K562 (cell line): ENCODE measurements around the gene COMMD4. TPM values are rescaled to one million over a fixed set of nuclear protein-coding genes. Genes with fewer than 3 reads are reported as not detected.
A peak's percentile ranks its signal among the peaks of the same experiment; 100 is the strongest.

ENCODE experiments used
- ATF6 ChIP-seq: sonication (generic); formaldehyde crosslinking; IDR thresholded peaks from 2 replicates; pipeline ENCODE4 v1.4.0; 2020; ENCODE audit warnings: mild to moderate bottlenecking, missing genetic modification reagents
- BRCA1 ChIP-seq, 2 experiments: fragments of 450-650 bp in 1 of 2; sonication (generic) in 1 of 2; formaldehyde crosslinking in 1 of 2; IDR thresholded peaks; 2 replicates each; pipeline versions ENCODE4 v1.5.0 to v1.6.1; 2017 to 2020; ENCODE audit warnings: mild to moderate bottlenecking in 1 of 2, missing genetic modification reagents in 1 of 2
- CBX8 ChIP-seq: fragments of 200-600 bp; sonication (generic); IDR thresholded peaks from 2 replicates; pipeline ENCODE4 v1.6.1; 2012; ENCODE audit warnings: borderline replicate concordance, mixed run types, low read depth, mild to moderate bottlenecking, moderate library complexity, mixed read lengths, low read length, control low read depth, inconsistent platforms; ENCODE audit not compliant: poor library complexity, severe bottlenecking; ENCODE audit errors: extremely low read depth
- EWSR1 ChIP-seq: fragments of 450-650 bp; IDR thresholded peaks from 2 replicates; pipeline ENCODE4 v1.6.1; 2018; ENCODE audit warnings: borderline replicate concordance, mild to moderate bottlenecking, low read depth, moderate library complexity; ENCODE audit not compliant: partially characterized antibody
- HNRNPL ChIP-seq: fragments of 200-400 bp; formaldehyde crosslinking; IDR thresholded peaks from 2 replicates; pipeline ENCODE4 v1.6.1; 2017; ENCODE audit warnings: low read depth, mild to moderate bottlenecking, low read length
- ILK ChIP-seq: fragments of 450-650 bp; IDR thresholded peaks from 2 replicates; pipeline ENCODE4 v1.6.1; 2016; ENCODE audit warnings: missing genetic modification characterization, low read depth, mild to moderate bottlenecking, missing compliant biosample characterization, moderate library complexity, borderline replicate concordance
- SRSF1 ChIP-seq: fragments of 200-400 bp; formaldehyde crosslinking; IDR thresholded peaks from 2 replicates; pipeline ENCODE4 v1.6.1; 2017; ENCODE audit warnings: mild to moderate bottlenecking, low read depth, low read length, moderate library complexity
- YBX1 ChIP-seq: fragments of 450-650 bp; IDR thresholded peaks from 2 replicates; pipeline ENCODE4 v1.7.1; 2016; ENCODE audit warnings: mild to moderate bottlenecking
- ZBED1 ChIP-seq: IDR thresholded peaks from 2 replicates; pipeline ENCODE4 v1.6.1; 2014
- ZNF12 ChIP-seq: sonication (generic); formaldehyde crosslinking; IDR thresholded peaks from 2 replicates; pipeline ENCODE4 v1.4.0; 2020; ENCODE audit warnings: mild to moderate bottlenecking, missing genetic modification reagents
- ZNF277 ChIP-seq: fragments of 250-450 bp; sonication (Bioruptor Pico); IDR thresholded peaks from 2 replicates; pipeline ENCODE4 v1.8.0; 2022; ENCODE audit warnings: inconsistent platforms, mild to moderate bottlenecking, moderate library complexity, borderline replicate concordance
- polyA plus RNA-seq, 8 experiments: library from polyadenylated mRNA; depleted of rRNA in 4 of 8; stranded (reverse) in 5 of 8; unstranded in 3 of 8; fragments of >200 nt; fragmentation: Nextera tagmentation in 2 of 8; fragmentation: Illumina TruSeq in 1 of 8; extraction: Ambion mirVana in 2 of 8; extraction: Trizol in 1 of 8; gene quantifications; 2 replicates each; pipeline versions ENCODE4 v1.2.1 to v1.2.3, GENCODE V29; 2011 to 2014; ENCODE audit warnings: inconsistent platforms in 1 of 8, missing spikeins in 1 of 8
- total RNA-seq, 7 experiments: library from RNA; depleted of rRNA in 6 of 7; stranded (reverse); fragments of >200 nt in 6 of 7; fragmentation: Illumina TruSeq in 2 of 7; extraction: Trizol in 2 of 7; gene quantifications; 2 replicates each; pipeline versions ENCODE4 v1.2.1 to v1.2.3, GENCODE V29; 2011 to 2021; ENCODE audit warnings: low replicate concordance in 1 of 7
- TF ChIP-seq, protein P1 (sequence below): sonication (generic); formaldehyde crosslinking; IDR thresholded peaks from 2 replicates; pipeline ENCODE4 v1.8.1; 2022; ENCODE audit warnings: missing genetic modification reagents
- TF ChIP-seq, protein P2 (sequence below): sonication (generic); formaldehyde crosslinking; IDR thresholded peaks from 2 replicates; pipeline ENCODE4 v1.8.1; 2023; ENCODE audit warnings: mild to moderate bottlenecking, missing genetic modification reagents
- TF ChIP-seq, protein P3 (sequence below): fragments of 450-650 bp; IDR thresholded peaks from 2 replicates; pipeline ENCODE4 v1.6.1; 2017; ENCODE audit warnings: antibody characterized with exemption

The COMMD4 gene
- total and polyA plus RNA-seq, 9 of the 15 experiments (the other 6 are each of a cell fraction or from before 2014, with no cell fraction given) = 20.4 to 140 (median 63.9) TPM

DNA sequence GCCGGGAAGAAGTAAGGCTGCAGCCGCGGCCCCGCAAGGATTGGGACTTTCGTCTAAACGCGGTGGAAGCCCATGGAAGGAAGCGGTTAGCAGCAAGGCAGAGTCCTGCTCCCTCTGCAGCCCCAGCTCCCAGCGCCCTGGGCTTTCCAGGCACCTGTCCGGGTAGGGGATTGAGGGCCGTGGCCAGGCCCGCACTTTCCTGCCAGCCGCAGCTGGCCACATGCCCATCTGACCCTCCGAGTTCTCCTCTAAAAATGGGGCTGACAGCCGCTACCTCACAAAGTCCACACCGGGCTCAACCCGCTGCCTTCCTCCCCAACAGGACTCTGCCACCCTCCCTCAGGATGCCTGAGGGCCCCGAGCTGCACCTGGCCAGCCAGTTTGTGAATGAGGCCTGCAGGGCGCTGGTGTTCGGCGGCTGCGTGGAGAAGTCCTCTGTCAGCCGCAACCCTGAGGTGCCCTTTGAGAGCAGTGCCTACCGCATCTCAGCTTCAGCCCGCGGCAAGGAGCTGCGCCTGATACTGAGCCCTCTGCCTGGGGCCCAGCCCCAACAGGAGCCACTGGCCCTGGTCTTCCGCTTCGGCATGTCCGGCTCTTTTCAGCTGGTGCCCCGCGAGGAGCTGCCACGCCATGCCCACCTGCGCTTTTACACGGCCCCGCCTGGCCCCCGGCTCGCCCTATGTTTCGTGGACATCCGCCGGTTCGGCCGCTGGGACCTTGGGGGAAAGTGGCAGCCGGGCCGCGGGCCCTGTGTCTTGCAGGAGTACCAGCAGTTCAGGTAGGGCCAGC is 12.9 kb downstream of the COMMD4 start (continued):
- TF ChIP-seq ILK (tag) = no peak
- no peak for TF ChIP-seq EWSR1
- no peak for TF ChIP-seq ZNF277 (CRISPR knock-in tag)
- TF ChIP-seq SRSF1 = no peak
- no peak for TF ChIP-seq CBX8
- no peak for TF ChIP-seq ATF6 (CRISPR knock-in tag)
- no peak for TF ChIP-seq BRCA1 (IDR thresholded peaks at IDR 0.05)
- no peak for TF ChIP-seq BRCA1 (CRISPR knock-in tag; IDR thresholded peaks at IDR 0.05)
- TF ChIP-seq, protein P1, sequence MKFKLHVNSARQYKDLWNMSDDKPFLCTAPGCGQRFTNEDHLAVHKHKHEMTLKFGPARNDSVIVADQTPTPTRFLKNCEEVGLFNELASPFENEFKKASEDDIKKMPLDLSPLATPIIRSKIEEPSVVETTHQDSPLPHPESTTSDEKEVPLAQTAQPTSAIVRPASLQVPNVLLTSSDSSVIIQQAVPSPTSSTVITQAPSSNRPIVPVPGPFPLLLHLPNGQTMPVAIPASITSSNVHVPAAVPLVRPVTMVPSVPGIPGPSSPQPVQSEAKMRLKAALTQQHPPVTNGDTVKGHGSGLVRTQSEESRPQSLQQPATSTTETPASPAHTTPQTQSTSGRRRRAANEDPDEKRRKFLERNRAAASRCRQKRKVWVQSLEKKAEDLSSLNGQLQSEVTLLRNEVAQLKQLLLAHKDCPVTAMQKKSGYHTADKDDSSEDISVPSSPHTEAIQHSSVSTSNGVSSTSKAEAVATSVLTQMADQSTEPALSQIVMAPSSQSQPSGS (CRISPR knock-in tag) = no peak
- TF ChIP-seq, protein P2, sequence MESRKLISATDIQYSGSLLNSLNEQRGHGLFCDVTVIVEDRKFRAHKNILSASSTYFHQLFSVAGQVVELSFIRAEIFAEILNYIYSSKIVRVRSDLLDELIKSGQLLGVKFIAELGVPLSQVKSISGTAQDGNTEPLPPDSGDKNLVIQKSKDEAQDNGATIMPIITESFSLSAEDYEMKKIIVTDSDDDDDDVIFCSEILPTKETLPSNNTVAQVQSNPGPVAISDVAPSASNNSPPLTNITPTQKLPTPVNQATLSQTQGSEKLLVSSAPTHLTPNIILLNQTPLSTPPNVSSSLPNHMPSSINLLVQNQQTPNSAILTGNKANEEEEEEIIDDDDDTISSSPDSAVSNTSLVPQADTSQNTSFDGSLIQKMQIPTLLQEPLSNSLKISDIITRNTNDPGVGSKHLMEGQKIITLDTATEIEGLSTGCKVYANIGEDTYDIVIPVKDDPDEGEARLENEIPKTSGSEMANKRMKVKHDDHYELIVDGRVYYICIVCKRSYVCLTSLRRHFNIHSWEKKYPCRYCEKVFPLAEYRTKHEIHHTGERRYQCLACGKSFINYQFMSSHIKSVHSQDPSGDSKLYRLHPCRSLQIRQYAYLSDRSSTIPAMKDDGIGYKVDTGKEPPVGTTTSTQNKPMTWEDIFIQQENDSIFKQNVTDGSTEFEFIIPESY (CRISPR knock-in tag) = peak; percentile 86
- TF ChIP-seq, protein P3, sequence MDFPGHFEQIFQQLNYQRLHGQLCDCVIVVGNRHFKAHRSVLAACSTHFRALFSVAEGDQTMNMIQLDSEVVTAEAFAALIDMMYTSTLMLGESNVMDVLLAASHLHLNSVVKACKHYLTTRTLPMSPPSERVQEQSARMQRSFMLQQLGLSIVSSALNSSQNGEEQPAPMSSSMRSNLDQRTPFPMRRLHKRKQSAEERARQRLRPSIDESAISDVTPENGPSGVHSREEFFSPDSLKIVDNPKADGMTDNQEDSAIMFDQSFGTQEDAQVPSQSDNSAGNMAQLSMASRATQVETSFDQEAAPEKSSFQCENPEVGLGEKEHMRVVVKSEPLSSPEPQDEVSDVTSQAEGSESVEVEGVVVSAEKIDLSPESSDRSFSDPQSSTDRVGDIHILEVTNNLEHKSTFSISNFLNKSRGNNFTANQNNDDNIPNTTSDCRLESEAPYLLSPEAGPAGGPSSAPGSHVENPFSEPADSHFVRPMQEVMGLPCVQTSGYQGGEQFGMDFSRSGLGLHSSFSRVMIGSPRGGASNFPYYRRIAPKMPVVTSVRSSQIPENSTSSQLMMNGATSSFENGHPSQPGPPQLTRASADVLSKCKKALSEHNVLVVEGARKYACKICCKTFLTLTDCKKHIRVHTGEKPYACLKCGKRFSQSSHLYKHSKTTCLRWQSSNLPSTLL = no peak
- TF ChIP-seq HNRNPL = 0 out of 2 replicates have a peak, but pooled peaks have one; percentile 33
- no peak for TF ChIP-seq ZBED1
- no peak for TF ChIP-seq YBX1
- TF ChIP-seq ZNF12 = no peak
